Stomach (tissue), 4 donors: Measurements from ENCODE around the gene PLSCR1.

Experiments
- EP300 ChIP-seq: sonication (generic); formaldehyde crosslinking; IDR thresholded peaks from one replicate; pipeline ENCODE4 v1.6.1; 2017; ENCODE audit warnings: antibody characterized with exemption
- TF ChIP-seq, protein P1 (sequence below), 7 experiments: fragments of 450-650 bp in 4 of 7; fragments of 200-600 bp in 3 of 7; sonication (generic) in 3 of 7; IDR thresholded peaks; one replicate each; pipeline ENCODE4 v1.5.1; 2016 to 2019; ENCODE audit warnings: antibody characterized with exemption in 7 of 7, control low read depth in 2 of 7, mild to moderate bottlenecking in 1 of 7

DNA sequence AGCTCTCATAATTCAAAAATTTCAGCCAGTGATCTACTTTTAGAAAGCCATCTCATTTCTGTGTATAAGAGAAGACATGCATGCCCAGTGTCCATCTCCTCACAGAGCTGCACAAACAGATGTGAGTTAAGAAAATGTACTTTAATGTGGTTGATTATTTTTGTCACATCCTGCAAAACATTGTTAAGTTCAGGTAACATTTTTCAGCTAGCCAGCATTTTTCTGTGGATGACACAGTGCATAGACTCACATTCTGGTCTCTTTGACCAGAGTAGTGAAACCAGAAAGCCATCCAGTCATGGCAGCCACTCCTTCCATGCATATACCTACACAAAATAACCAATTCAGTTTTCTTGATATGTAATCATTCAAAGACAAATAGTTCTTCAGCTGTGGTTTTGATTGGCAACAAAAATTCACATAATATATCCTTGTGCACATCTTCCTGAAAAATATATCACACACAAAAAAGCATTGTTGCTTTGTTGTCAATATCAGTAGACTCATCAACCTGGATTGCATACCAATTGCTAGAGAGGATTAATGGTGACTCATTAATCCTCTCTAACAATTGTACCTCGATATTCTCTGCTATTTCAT, 2.1 kb upstream of the PLSCR1 start:
- TF ChIP-seq, protein P1, sequence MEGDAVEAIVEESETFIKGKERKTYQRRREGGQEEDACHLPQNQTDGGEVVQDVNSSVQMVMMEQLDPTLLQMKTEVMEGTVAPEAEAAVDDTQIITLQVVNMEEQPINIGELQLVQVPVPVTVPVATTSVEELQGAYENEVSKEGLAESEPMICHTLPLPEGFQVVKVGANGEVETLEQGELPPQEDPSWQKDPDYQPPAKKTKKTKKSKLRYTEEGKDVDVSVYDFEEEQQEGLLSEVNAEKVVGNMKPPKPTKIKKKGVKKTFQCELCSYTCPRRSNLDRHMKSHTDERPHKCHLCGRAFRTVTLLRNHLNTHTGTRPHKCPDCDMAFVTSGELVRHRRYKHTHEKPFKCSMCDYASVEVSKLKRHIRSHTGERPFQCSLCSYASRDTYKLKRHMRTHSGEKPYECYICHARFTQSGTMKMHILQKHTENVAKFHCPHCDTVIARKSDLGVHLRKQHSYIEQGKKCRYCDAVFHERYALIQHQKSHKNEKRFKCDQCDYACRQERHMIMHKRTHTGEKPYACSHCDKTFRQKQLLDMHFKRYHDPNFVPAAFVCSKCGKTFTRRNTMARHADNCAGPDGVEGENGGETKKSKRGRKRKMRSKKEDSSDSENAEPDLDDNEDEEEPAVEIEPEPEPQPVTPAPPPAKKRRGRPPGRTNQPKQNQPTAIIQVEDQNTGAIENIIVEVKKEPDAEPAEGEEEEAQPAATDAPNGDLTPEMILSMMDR (IDR thresholded peaks at IDR 0.05) = no peak
- no peak for TF ChIP-seq EP300
